ENCODE measurements around the gene ZNF337. TPM values are rescaled to one million over a fixed set of nuclear protein-coding genes. Genes with fewer than 3 reads are reported as not detected.
"Not testable (repeated sequence)": the region's sequence is repeated elsewhere in the genome, so short reads cannot be mapped to it uniquely, and the experiment has no call there.

ZNF337 gene
- total RNA-seq, 4 donors from 2014 or later: 7.9 to 16.4 (median 13.6) TPM

DNA sequence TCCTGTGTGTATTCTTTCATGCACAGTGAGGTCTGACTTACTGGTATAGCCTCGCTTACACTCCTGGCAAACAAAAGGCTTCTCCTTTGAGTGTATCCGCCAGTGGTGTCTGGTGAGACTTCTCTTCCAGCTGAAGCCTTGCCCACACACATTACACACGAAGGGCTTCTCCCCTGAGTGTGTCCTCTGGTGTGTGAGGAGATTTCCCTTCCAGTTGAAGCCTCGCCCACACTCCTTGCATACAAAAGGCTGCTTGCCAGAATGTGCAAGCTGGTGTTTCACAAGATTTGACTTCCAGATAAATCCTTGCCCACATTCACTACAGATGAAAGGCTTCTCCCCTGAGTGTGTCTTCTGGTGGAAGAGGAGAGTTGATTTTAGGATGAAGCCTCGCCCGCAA, 21.5 kb downstream of the ZNF337 start:
- ATAC-seq (ENCODE audit: low FRiP score): no peak
- DNase-seq (ENCODE audit: low spot score): no peak
- TF ChIP-seq, protein P1, sequence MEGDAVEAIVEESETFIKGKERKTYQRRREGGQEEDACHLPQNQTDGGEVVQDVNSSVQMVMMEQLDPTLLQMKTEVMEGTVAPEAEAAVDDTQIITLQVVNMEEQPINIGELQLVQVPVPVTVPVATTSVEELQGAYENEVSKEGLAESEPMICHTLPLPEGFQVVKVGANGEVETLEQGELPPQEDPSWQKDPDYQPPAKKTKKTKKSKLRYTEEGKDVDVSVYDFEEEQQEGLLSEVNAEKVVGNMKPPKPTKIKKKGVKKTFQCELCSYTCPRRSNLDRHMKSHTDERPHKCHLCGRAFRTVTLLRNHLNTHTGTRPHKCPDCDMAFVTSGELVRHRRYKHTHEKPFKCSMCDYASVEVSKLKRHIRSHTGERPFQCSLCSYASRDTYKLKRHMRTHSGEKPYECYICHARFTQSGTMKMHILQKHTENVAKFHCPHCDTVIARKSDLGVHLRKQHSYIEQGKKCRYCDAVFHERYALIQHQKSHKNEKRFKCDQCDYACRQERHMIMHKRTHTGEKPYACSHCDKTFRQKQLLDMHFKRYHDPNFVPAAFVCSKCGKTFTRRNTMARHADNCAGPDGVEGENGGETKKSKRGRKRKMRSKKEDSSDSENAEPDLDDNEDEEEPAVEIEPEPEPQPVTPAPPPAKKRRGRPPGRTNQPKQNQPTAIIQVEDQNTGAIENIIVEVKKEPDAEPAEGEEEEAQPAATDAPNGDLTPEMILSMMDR (IDR thresholded peaks at IDR 0.05): no peak

DNA sequence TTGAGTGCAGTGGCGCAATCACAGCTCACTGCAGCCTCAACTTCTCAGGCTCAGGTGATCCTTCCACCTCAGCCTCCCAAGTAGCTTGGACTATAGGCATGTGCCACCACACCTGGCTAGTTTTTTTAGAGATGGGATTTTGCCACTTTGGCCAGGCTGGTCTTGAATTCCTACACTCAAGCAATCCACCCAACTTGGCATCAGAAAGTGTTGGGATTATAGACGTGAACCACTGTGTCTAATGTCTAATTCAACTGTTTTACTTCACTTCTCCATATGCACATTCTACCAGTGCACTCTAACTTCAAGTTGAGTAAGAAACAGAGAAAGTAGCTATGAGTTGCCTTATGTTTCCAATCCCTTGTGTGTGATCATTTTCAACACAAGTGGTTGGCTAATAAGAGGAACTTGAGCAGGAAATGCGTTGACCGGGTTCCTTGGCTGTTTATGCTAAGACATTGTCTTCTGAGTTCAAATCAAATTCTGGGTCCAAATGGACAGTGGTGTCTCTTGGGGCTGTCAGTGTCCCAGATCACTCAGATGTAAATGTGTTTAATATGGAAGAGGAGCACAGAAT, 23.9 kb downstream of the ZNF337 start:
- TF ChIP-seq, protein P1 (IDR thresholded peaks at IDR 0.05): no peak
- ATAC-seq (ENCODE audit: low FRiP score): no peak
- no peak for DNase-seq (ENCODE audit: low spot score)

DNA sequence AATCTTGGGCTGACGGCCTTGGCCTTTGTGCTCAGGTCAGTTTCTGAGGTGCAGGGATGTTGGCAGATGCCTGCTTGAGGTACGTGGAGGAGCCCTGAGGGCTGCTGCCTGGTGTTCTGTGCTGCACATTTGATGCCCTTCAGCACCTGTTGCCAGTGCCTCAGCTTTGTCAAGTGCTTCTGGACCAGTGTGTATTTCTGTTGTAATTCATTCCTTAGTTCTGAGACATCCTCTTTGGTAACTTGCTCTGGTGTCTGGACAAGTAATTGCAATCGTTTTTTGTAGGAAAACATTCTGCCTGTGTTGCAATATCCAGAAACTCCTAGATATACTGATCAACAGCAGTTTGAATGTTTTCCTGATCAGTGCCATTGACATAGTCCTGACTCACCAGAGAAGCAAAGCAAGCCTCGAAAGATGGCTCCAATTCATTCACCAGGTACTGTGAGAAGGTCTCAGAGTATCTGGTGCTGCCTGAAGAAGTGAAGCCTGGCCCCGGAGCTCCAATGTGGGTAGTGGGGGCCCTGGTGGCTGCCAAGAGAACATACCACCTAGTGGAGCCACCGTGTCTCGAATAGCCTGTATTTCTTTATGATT, 26.7 kb downstream of the ZNF337 start:
- ATAC-seq (ENCODE audit: low FRiP score): peak; percentile 75
- DNase-seq (ENCODE audit: low spot score): no peak
- TF ChIP-seq, protein P1 (IDR thresholded peaks at IDR 0.05): no peak

DNA sequence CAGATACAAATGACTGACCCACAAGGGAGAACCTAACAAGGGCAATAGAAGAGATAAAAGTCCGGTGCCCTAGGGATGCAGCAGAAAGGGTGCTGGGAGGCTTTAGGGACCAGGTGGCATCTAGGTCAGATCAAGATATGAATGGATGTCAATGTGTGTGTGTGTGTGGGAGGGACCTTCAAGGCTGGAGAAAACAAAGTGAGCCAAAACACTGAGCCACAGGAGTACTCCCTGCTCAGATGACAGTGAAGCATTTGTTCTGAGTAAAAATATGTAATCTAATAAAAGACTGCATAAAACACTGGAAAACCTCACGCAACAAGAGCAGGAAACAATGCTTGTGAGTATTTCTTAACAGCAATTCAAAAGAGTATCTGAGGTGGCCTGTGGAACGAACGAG, 28.2 kb downstream of the ZNF337 start:
- TF ChIP-seq, protein P1 (IDR thresholded peaks at IDR 0.05): no peak
- no peak for DNase-seq (ENCODE audit: low spot score)
- ATAC-seq (ENCODE audit: low FRiP score): no peak

DNA sequence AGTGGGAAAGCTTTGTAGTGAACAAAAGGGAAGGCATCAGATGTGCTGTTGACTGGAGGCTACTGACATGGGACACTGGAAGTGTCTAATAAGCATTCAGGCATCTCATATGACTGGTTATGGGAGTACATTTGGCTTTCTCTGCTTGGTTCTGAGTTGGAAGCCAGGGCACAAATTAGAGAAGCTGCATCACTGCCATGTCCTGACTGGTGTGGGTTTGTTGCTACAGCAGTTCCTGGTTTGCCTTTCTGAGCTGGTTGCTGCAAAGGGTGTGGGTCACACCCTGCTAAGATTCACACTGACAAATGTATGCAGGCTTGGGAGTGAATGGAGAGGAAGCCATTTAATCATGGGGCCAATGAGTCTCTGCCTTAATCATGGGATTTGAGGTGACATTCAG, 36.7 kb downstream of the ZNF337 start:
- ATAC-seq (ENCODE audit: low FRiP score) (no peak), DNase-seq (ENCODE audit: low spot score) (no peak)
- TF ChIP-seq, protein P1 (IDR thresholded peaks at IDR 0.05): no peak

DNA sequence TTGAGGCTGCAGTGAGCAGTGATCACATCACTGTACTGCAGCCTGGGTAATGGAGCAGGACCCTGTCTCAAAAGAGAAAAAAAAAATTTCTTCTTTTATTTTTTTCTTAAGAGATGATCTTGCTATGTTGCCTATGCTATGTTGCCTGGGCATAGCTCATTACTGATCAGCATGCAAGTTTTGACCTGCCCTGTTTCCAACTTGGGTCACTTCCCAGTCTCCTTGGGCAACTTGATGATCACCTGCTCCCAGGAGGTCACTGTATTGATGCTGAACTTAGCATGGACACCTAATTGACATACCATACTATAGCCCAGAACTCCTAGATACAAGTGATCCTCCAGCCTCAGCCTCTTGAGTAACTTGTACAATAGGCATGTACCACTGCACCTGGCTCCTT, 42.2 kb downstream of the ZNF337 start:
- TF ChIP-seq, protein P1 (IDR thresholded peaks at IDR 0.05): no peak
- ATAC-seq (ENCODE audit: low FRiP score): no peak
- no peak for DNase-seq (ENCODE audit: low spot score)

DNA sequence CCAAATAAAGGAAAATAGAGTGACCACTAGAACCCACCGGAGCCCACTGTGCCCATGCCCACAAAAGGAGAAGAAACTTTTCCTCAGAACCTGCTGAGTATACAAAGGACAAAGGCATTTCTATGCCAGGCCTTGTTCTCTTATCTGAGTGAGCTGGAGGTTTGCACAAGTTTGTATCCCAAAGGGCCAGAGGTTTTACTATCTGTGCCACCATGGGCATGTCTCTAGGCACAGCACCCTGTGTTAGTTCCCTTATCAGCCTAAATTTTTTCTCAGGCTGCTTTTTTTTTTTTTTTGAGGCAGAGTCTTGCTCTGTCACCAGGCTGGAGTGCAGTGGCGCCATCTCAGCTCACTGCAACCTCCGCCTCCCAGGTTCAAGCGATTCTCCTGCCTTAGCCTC, 43.8 kb downstream of the ZNF337 start:
- not testable (repeated sequence) for DNase-seq (ENCODE audit: low spot score); ATAC-seq (ENCODE audit: low FRiP score)

All from omental fat pad (tissue), 4 donors.